Erythroblast (primary cell): ENCODE data around the gene DKKL1.

Experiments
- GATA1 ChIP-seq: IDR thresholded peaks from 2 replicates; pipeline ENCODE4 v1.6.1; 2011; ENCODE audit warnings: low read depth, mild to moderate bottlenecking, control low read depth, low read length, moderate library complexity
- POLR2A ChIP-seq: IDR thresholded peaks from 2 replicates; pipeline ENCODE4 v1.6.1; 2011; ENCODE audit warnings: mild to moderate bottlenecking, low read length

GRCh38 chr19:49331616-49332055 is 32.0 kb upstream of the DKKL1 start:
- TF ChIP-seq POLR2A (no peak), GATA1 (no peak)
